ENCODE data around the gene TEX11.
"Not testable (repeated sequence)": the region's sequence is repeated elsewhere in the genome, so short reads cannot be mapped to it uniquely, and the experiment has no call there.

TEX11 gene

DNA sequence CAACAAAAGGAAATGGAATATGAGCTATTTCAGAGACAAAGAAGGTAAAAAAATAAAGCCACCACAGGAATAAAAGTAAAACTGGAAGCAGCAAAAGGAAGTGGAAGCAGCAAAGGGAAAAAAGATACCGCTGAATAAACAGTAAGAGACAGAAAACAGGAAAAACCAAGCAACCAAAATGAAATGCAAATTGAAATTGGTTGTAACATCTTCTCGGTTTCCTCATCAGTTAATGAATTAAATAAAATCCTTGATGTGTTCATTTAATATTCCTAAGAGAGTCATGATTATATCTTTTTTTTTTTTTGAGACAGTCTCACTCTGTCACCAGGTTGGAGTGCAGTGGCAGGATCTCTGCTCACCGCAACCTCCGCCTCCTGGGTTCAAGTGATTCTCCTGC, 331.1 kb downstream of the TEX11 start:
- no peak for ATAC-seq

DNA sequence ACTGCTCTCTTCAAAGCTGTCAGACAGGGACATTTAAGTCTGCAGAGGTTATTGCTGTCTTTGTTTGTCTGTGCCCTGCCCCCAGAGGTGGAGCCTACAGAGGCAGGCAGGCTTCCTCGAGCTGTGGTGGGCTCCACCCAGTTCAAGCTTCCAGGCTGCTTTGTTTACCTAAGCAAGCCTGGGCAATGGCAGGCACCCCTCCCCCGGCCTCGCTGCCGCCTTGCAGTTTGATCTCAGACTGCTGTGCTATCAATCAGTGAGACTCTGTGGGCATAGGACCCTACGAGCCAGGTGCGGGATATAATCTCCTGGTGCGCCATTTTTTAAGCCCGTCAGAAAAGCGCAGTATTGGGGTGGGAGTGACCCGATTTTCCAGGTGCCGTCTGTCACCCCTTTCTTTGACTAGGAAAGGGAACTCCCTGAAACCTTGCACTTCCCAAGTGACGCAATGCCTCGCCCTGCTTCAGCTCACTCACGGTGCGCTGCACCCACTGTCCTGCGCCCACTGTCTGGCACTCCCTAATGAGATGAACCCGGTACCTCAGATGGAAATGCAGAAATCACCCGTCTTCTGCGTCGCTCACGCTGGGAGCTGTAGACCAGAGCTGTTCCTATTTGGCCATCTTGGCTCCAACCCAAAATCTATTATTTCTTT, 338.5 kb downstream of the TEX11 start:
- ATAC-seq, result not testable (repeated sequence)

DNA sequence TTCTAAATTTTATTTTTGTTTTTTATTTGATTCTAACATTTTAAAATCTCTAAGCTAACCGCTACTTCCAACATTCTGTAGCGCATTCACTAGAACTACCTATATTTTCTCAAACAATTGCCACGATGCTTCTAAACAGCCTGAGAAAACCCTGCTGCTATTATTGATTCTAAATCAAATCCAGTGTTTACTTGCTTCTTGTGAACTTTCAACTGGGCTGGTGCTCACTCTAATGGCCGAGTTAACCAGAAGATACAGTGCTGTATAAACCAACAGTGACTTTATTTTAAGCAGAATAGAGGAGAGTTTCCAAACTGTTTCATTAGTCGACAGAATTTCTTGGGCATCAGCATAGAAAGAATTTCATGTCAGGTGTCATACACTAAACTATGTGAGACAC, 353.6 kb downstream of the TEX11 start:
- no peak for ATAC-seq

DNA sequence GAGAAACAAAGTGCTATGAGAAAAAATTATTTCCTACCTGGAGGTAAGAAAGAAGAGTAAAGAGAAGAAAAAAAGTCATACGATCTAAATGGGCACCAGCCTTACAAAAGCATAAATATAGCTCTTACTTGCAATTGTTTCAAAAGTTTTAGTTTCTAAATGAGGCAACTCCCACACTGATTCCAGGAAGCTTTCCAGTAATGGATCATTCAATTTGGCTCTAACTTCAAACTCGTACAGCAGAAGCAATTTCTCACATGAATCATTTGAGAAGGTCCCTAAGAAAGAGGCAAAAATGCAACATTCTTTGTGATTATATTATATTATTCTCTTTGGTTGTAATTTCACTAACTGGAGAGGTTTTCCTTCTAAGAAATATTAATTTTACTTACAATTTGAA, 354.0 kb downstream of the TEX11 start:
- no peak for ATAC-seq

DNA sequence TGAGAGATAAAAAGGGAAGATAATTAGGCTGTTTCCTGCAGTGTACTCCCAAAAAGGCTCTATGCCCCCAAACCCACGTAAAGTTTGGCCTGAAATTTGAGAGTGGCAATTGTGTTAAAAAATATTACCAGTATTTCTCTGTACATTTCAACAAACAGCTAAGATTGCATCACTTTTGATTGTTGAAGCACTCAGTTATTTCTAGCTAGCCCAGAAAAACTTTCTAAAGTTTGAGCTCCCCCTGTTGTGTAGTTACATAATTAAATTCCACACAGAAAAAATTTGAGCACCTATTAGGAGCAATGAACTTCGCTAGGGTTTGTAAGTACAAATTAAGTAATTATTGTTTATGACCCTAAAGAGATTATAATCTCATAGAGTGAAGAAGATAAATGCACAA, 354.4 kb downstream of the TEX11 start:
- no peak for ATAC-seq

DNA sequence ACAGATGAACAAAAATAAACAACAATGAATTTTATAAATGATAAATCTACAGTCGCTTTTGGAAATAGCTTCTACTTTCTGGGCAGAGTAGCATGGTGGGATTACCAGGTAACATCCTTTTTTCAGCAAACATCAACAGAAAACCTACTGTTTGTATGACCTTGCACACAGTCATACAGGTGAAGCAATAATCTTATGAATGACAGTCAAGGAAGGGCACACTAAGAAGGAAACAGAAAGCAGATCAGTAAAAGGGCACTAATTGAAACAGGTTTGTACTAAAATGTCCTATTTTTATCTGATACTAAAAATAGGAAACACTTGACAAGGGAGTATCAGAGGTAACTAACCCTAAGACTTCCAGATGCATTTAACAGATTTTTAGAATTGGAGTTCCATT, 355.0 kb downstream of the TEX11 start:
- peak; percentile 35 to 85 for ATAC-seq

DNA sequence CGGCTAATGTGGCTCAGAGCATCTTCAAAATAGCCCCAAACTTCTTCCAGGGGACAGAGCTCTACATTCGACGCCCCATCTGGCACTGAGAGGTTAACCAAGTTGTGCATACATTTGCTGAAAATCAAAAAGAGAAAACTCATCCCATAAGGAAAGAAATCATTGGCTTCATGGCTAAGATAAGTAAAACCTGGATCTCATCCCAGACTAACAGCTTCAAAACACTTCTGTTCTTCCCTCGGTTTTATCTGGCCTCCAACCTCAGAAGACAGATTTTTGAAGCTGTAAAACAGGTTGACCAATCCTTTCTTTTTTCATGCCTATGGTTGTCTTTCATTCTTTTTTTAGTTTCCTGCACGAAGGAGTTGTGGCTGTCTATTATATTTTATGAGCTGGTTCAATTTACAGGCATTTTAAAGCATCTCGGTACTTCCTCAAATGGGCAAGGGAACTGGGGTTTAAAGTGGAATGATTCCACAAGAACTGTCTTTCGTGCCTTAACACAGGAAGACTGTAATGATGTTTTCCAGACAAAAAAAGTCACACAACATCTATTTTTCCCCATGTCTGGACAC, 356.3 kb downstream of the TEX11 start:
- ATAC-seq, result no peak

- ATAC-seq, result no peak
Measured at GRCh38 chrX:70549429-70549828, 359.1 kb downstream of the TEX11 start.

GRCh38 chrX:70535198-70535597, 373.3 kb downstream of the TEX11 start:
- ATAC-seq, result no peak

DNA sequence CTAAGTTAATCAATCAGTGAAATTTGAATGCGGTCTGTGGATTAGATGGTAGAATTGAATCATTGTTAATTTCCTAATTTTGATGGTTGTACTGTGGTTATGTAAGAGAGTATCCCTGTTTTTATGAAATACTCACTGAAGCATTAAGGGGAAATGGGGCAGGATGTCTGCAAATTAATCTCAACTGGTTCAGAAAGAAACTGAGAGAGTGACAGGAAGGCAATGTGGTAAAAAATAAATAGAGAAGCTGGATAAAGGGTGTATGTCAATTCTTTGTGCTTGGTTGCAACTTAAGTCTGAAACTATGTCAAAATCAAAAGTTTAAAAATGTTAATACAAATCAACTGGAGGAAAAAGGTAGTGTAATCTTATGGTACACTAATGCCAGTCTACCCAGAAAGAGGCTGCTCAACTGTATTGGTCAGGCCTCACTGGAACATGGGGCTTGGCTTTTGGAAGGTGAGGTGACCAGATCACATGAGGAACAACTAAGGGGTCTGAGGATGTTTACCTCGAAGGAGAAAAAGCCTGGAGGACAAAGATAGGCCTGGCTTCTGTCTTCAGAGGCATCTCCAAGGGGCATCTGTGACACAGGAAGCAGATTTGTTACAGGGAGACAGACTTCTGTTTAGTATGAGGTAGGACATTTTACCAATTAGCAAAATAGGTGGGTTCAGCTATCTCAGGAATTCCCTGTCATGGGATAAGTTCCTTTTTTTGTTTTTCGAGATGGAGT, 380.7 kb downstream of the TEX11 start:
- no peak for ATAC-seq

- ATAC-seq, result no peak
Measured at GRCh38 chrX:70527053-70527452, 381.5 kb downstream of the TEX11 start.

DNA sequence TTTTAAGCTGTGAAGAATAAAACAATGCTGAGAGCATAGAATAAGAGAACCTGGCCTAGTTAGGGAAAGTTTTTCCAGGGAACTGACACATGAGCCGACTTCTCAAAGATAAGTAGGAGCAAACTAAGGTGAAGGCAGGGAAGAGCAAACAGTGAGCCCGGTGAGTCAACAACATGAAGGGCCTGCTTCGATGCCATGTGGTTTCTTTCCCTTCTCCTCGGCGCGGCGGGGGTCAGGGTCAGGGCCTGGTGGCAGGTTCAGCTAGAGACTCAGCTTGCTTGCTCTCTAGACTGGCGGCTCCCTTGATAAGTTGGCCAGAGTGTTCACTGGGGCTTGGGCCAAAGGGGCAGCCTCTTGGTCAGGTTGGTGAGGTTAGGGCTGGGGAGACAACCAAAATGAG, 382.8 kb downstream of the TEX11 start:
- no peak for ATAC-seq

DNA sequence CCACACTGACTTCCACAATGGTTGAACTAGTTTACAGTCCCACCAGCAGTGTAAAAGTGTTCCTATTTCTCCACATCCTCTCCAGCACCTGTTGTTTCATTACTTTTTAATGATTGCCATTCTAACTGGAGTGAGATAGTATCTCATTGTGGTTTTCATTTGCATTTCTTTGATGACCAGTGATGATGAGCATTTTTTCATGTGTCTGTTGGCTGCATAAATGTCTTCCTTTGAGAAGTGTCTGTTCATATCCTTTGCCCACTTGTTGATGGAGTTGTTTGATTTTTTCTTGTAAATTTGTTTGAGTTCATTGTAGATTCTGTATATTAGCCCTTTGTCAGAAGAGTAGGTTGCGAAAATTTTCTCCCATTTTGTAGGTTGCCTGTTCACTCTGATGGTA, 392.8 kb downstream of the TEX11 start:
- ATAC-seq, result not testable (repeated sequence)

- ATAC-seq, result not testable (repeated sequence)
Measured at GRCh38 chrX:70515270-70515669, 393.2 kb downstream of the TEX11 start.

DNA sequence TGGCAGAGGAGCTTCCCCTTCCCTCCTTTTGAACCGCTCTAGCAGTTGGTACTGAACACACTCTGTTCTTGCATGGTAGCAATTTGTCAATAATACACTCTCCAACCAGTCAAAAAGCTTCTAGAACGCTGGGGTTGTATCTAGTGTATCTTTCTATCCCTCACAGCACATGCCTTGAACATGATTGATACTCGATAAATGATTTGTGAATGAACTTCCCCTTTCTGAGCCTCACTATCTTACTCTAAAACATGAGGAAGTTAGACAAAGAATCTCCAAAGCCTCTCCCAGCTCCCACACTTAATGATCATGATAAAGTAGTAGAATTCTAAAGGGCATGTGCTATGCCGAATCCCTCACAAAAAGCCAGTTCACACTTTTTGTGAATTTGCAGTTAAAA, 399.4 kb downstream of the TEX11 start:
- ATAC-seq, result no peak

GRCh38 chrX:70508296-70508911, 400.1 kb downstream of the TEX11 start:
- ATAC-seq, result peak; percentile 28 to 46

- no peak for ATAC-seq
Measured at GRCh38 chrX:70505451-70505841, 403.1 kb downstream of the TEX11 start.

GRCh38 chrX:70504772-70505450, 403.6 kb downstream of the TEX11 start:
- peak; percentile 63 to 76 for ATAC-seq

GRCh38 chrX:70500826-70501225, 407.7 kb downstream of the TEX11 start:
- no peak for ATAC-seq

GRCh38 chrX:70498129-70498528, 410.4 kb downstream of the TEX11 start:
- no peak for ATAC-seq

- ATAC-seq, result no peak
Measured at GRCh38 chrX:70497026-70497425, 411.5 kb downstream of the TEX11 start.

DNA sequence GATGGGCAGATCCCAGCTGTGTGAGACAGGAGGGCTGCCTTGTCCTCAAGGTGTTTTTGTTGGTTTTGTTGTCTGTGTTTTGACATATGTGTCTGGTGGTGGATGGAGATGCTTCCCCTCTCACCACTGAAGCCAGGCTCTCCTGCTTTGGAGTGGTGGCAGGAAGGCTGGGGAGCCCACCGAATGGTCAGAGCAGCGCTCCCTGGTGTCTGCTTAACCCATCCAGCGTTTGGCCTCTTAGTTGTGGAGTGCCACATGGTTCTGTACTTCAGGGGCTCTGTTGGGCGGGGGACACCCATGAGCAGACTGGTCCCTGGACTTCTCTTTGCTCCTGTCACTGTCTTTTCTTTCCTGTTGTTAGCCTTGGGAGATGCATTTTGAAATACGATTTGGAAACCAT, 412.0 kb downstream of the TEX11 start:
- no peak for ATAC-seq

- ATAC-seq, result peak; percentile 53 to 72
Measured at GRCh38 chrX:70494441-70494840, 414.1 kb downstream of the TEX11 start.
